ENCODE data around the gene OR1S2.
"Not testable (repeated sequence)": the region's sequence is repeated elsewhere in the genome, so short reads cannot be mapped to it uniquely, and the experiment has no call there.

Gene OR1S2, protein sequence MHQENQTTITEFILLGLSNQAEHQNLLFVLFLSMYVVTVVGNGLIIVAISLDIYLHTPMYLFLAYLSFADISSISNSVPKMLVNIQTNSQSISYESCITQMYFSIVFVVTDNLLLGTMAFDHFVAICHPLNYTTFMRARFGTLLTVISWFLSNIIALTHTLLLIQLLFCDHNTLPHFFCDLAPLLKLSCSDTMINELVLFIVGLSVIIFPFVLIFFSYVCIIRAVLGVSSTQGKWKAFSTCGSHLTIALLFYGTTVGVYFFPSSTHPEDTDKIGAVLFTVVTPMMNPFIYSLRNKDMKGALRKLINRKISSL

DNA sequence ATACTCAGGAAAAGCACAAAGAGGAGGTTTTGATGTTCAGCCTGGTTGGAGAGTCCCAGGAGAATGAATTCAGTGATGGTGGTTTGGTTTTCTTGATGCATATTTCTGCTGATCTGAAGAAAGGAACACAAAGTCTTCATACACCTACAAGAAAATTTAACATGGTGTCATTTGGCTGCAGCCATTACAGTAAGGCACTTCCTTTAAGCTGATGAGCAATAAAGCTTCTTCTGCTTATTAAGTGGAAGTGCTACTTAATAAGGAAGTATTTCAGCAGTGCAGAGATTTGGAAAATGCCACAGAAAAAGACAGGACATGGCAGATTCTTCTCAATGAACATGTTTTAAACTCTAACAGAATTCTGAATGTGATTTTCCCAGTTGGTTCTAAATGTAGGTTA, at the start of gene OR1S2:
TSS of gene OR1S2 (minus strand) at position 101 of the 400 bp plus-strand sequence. CDS start at position 101, 0 bp downstream.
- DNase-seq = no peak

GRCh38 chr11:58243954-58244353, 40.0 kb upstream of the OR1S2 start:
- no peak for DNase-seq

- no peak for DNase-seq
Measured at GRCh38 chr11:58227956-58228615, 24.1 kb upstream of the OR1S2 start.

GRCh38 chr11:58222721-58223120, 18.8 kb upstream of the OR1S2 start:
- no peak for DNase-seq

- DNase-seq = no peak
Measured at GRCh38 chr11:58216476-58216875, 12.5 kb upstream of the OR1S2 start.

GRCh38 chr11:58212420-58212819, 8.5 kb upstream of the OR1S2 start, which contains the start of gene OR1S1:
Gene OR1S1, plus strand, starts transcription at chr11:58212720.
- not testable (repeated sequence) for DNase-seq

DNA sequence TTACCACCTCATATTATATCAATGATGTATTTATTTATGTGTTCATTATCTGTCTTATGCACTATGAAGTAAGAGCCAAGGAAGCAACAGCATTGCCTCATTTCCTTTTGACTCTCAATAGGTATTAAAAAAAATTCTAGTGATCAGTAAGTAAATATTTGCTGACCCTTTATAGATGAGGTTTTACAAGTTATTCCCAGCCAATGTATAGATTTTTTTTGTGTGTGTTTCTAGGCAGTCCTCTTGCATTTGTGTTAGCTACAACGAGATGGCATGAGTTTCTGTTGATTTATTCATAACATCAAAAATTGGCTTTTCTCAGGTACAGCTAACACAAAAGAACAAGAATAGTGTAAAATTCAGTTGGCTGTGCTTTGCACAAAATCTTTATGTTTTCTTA, 4.7 kb downstream of the OR1S2 start:
- no peak for DNase-seq

DNA sequence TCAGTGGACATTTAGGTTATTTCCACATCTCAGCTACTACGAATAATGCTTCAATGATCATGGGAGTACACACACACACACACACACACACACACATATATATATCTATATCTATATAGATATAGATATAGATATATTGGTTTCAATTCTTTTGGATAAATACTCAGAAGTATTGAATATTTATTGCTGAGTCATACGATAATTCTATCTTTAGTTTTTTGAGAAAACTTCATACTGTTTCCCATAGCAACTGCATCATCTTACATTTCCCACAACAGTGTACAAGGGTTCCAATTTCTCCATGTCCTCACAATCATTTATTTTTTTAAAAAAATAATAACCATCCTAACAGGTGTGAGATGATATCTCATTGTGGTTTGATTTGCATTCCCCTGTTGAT, 8.0 kb downstream of the OR1S2 start:
- no peak for DNase-seq

GRCh38 chr11:58193391-58193790, 10.6 kb downstream of the OR1S2 start:
- DNase-seq = no peak

DNA sequence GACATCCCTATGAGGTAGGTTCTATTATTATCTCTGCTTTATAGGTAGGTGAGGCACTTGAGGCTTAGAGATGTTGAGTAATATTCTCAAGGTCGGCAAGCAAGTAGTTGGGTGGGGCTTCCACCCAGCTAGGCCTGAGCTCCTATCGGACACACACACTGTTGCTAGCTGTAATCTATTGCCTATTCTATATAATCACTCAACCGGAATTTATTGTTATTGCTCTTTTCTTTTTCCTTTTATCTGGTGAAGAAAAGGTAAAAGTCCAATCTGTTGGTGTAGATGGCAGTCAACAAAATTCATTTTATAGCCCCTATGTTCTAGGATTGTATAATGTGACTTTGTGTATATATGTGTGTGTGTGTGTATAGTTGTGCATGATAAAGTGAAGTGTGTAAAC, 11.7 kb downstream of the OR1S2 start:
- no peak for DNase-seq

- no peak for DNase-seq
Measured at GRCh38 chr11:58188770-58189169, 15.2 kb downstream of the OR1S2 start, which contains the start of gene OR9Q2. Gene OR9Q2, plus strand, starts transcription at chr11:58189070. Its CDS starts 1,421 bp downstream, at chr11:58190491.

GRCh38 chr11:58186938-58187337, 17.0 kb downstream of the OR1S2 start:
- DNase-seq = no peak

- DNase-seq = no peak
Measured at GRCh38 chr11:58179648-58180047, 24.3 kb downstream of the OR1S2 start.

GRCh38 chr11:58178444-58178843, 25.5 kb downstream of the OR1S2 start:
- no peak for DNase-seq

GRCh38 chr11:58177409-58178054, 26.4 kb downstream of the OR1S2 start:
- DNase-seq = no peak

DNA sequence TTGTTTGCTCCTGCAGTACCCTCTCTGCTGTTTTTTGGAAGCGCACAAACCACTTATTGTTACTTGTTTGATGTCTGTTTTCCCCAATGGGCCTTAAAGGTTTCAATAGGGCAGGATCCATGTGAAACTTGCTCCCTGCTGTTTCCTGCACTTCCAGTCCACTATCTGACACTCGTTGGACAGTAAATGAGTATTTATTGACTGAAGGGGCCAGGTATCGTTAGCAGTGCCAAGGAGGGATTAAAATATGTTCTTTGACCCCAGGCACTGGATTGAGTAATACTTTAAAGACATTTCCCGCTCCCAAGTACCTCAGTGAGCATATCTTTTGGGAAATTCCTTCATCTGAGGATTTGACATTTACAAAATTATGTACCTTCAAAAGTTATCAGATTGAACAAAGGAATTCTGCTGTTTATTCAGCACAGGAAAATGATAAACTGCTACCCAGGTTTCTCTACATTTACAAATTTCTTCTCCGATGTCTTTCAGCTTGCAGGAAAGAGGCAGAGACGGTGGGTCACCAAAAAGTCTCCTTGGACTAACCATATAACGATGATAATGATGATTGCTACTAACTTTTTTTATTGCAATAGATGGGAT, 38.3 kb downstream of the OR1S2 start:
- no peak for DNase-seq

GRCh38 chr11:58164990-58165389, 39.0 kb downstream of the OR1S2 start:
- DNase-seq = no peak

- no peak for DNase-seq
Measured at GRCh38 chr11:58164389-58164788, 39.6 kb downstream of the OR1S2 start.

Measured in stimulated activated CD4-positive, alpha-beta T cell treated with anti-CD3 and anti-CD28 coated beads, Interleukin-2, amount 100 ng/mL, for 24 hours (primary cell).